Ramos (cell line): Measurements from ENCODE around the gene GIT1.

ENCODE experiments used
- in situ Hi-C: fragments of 300-500 bp; cut with MboI; formaldehyde crosslinking; loops from one replicate; pipeline ENCODE4 v1.14.3; 2022; ENCODE audit warnings: low sequenced_read_pairs; ENCODE audit not compliant: unreplicated experiment

GIT1 gene

GRCh38 chr17:29595107-29595942, 5.9 kb upstream of the GIT1 start:
- in situ Hi-C loops: no loop called here

- in situ Hi-C loops: no loop called here
These were observed 5.2 kb upstream of the GIT1 start for GRCh38 chr17:29594519-29595090.

- in situ Hi-C loops: no loop called here
These were observed 4.4 kb upstream of the GIT1 start for GRCh38 chr17:29593591-29594518.

DNA sequence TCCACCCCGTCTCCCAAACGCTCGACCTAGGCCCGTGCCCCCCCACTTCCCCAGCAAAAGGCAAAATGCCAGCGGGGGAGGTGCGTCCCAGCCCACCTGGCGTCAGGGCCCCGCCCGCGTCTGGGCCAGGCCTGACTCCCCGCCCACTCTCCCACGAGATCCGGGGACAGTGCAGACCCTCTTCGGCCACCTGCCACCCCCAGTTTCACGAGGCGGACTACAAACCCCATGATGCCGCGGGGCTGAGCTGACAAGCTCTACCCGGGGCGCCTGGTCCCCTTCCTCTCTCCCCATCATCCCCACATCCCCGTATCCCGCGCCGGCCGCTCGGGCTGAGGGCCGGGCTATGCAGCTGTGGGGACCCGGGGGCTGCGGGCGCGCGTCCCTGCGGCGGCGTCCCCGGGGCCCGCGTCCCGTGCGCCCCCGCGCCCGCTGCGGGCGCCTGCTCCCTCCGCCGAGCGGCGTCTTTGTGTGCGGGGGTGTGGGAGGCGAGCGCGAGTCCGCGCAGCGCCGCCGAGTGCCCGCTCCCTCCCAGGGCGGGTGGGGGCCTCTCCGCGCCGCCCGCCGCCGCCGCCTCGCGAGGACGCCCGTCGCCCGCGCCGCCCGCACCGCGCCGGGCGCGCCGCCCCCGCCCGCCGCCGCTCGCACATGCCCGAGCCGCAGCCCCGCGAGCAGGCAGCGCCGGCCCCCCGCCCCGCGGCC, 3.6 kb upstream of the GIT1 start, which contains the start of gene ANKRD13B:
ANKRD13B (plus strand) TSS at position 283 of the 702 bp plus-strand sequence. CDS start 490 bp downstream, outside the sequence.
- in situ Hi-C loops: no loop called here

- in situ Hi-C loops: no loop called here
These were observed 2.5 kb upstream of the GIT1 start for GRCh38 chr17:29591737-29592608.

DNA sequence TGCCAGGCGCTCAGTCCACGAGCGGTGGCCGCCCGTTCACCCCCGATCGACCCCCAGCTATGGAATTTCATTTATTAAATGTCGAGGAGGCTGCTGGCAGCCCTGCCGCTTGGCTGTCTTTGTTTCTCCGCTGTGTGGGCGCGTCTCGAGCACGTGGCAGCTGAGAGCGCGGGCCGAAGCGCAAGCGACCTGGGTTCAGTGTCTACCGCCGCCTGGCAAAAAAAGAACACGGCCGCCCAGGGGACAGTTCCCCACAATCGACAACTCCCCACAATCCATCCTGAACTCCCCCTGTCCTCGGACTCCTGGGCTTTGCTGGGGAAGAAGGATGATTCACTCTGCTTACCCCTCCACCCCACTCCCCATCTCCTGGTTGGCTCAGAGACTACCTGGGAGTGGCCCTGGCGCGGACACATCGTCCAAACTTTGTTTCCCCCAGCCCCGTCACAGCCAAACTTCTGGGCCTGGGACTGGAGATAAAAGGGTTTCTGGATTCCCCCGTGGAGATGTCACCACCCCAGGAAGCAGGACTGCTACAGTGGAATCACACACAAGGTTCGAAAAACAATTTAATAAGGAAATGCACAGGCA, 1.8 kb upstream of the GIT1 start:
- in situ Hi-C loops: no loop called here

DNA sequence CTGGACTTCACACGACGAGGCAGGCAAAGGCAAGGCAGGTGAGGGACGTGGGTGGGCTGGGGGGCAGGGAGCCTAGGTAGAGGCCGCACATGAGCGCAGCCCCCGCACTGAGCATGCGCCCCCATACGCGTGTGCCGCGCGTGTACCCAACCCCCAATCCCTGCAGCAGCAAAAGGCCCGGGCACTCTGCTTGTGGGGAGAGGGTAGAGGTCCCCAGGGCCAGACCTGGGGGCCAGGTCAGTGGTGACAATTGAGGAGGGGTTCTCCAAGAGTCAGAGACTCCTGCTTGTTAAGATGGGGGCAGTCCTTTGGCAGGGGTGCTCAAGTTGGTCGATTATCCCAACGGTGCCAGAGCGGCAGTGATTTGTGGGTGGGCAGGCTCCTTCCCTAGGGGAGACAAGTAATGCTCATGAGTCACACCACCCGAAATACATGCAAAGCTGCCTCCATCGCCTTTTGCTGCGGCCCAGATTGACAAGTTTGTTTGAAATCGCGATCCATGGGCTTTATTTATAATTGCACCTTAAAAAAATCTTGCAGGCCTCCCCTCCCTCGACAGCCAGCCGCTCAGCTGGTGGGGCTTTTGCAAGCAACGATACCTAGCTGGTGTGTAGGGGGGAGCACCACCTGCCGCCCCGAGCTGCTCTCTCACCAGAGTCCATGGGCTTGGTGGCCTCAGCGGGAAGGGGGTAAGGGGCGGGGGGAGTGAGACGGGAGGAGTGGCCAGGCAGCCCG, 1.1 kb upstream of the GIT1 start:
- in situ Hi-C loops: no loop called here

- in situ Hi-C loops: no loop called here
These were observed 661 bp downstream of the GIT1 start for GRCh38 chr17:29588562-29589411.

GRCh38 chr17:29588017-29588561, 1.4 kb downstream of the GIT1 start:
- in situ Hi-C loops: no loop called here

DNA sequence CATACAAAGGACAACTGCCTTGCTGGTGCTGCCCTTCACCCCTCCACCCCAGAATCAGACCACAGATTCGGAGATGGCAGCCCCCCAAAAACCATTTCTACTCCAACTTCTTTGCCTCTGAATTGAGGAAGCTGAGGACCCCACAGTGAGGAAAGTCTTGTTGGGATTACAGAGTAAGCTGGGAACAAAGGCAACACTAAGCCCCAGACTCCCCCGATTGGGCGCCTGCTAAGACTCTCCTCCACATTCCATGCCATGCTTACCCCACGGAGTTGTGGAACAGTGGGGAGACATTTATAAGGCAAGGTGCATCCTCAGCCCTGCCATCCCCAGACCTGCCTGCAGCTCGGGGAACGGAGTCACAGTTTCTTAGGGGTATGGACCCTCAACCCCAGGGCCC, 1.9 kb downstream of the GIT1 start:
- in situ Hi-C loops: no loop called here

DNA sequence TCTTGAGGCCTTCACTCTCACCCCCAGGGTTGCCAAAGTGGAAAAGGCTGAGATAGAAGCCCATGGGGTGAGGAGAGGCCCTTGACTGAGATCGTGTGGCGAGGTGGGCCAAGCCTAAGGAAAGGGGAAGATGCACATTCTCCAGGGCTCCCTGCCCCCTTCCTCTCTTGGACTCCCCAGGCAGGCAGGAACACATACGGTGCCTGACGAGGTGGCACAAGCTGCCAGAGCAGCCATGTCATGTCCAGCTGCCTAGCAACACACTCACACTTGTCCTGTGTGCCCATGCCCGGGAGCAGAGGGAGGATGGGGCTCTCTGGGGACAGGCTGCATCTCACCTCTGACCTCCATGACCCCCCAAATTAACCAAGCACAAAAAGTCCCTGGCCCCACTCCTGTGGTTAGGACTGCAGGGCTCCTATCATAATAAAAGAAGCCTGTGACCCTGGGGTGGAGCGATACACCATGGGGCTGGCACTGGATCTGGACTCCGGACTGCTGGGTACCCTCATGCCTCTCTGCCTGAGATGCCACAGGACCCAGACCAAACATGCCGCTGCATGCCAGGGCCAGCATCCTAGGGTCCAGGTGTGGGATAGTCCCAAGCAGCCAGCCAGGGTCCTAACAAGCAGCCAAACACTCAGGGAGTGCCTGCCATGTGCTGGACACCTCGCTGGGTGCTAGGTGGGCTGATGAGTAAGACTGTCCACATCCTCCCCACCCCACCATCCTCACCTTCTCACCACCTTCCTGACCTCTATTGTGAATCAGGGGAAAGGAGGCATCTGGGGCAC, 2.6 kb downstream of the GIT1 start:
- in situ Hi-C loops: no loop called here

DNA sequence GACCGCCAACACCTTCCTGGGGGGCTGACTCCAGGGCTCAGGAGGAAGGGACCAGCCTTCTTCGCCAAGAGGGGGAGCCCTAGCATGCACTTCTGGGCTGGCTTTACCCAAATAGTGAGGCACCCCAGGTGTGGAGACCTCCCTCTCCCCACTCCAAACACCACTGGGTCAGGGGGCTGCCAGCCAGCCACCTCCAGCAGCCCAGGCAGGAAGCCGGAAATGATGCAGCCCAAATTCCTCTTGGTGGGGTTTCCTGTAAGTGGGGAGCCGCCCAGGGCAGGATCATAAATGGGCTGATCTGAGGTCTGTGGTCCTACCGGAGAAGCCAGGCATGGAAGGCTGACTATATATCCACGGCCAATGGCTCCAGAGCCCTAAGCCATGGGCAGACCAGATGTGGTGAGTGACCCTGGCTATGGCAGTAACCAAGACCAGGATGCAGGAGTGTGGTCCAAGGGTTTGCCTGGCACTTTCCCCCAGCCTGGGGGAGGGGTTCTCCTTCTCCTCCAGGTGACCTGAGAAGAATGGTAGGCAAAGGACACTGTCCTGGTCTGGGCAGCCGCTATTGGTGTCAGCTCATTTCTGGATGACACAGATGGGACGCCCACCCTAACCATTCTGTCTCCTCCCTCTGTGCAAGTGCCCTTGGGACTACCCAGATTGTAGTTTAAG, 4.2 kb downstream of the GIT1 start:
- in situ Hi-C loops: no loop called here

DNA sequence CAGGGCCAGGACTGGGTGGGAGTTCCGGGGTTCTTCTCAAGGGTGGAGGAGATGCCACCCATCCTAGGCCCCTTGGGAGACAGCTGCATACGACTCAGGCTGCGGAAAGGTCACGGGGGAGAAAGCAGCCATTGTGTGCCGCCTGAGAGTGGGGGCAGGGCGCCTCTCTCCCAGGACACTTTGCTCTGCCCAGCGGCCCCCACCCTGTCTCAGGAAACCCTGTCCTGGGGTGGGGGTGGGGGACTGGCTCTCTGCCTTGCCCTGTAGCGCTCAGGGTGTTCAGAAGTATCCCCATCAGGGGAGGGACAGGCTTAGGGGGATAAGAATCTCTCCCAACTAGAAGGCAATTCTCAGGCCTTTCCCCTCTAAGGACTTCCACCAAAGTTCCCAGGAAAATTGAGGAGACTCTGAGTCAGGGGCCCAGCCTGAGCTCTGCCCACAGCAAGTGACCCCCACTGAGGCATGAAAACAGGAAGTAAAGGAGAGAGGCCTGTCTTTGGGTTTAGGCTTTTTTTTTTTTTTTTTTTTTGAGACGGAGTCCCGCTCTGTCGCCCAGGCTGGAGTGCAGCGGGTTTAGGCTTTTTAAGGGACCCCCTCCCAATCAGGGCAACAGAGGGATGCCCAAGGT, 4.9 kb downstream of the GIT1 start:
- in situ Hi-C loops: no loop called here

GRCh38 chr17:29583324-29584248, 5.9 kb downstream of the GIT1 start:
- in situ Hi-C loops: no loop called here
